DMS79 (cell line): ENCODE measurements around the gene MEIS1.

ENCODE experiments used
- DNase-seq: peaks from one replicate; lab custom pipeline; 2025; lab: John Stamatoyannopoulos, UW

The MEIS1 gene

DNA sequence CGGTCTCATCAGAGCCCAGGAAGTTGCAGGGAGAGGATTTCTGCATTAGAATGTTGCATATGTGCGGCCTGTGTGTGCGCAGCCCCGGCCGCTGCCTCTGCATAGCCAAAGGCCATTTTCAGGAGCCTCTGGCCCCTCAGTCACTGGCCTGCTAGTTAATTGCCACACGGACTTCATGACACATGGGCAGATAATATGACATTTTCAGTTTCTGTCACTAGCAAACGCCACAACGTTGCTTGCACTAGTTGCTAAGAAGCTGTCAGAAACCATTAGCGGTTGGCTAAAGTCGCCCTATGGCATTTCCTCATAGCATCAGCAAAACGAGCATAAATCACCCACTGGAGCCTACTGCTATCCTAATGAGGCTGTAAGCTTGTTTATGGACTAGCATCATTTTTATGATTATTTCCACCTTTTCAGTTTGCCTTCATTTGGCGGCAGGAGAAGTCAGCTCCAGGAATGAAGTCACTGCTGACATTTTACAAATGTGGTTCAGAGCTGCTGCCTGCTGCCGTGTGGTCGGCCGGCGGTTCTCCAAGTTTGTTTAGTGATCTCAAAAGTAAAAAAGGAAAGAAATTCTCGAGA is 73.7 kb downstream of the MEIS1 start:
- DNase-seq, result no peak

DNA sequence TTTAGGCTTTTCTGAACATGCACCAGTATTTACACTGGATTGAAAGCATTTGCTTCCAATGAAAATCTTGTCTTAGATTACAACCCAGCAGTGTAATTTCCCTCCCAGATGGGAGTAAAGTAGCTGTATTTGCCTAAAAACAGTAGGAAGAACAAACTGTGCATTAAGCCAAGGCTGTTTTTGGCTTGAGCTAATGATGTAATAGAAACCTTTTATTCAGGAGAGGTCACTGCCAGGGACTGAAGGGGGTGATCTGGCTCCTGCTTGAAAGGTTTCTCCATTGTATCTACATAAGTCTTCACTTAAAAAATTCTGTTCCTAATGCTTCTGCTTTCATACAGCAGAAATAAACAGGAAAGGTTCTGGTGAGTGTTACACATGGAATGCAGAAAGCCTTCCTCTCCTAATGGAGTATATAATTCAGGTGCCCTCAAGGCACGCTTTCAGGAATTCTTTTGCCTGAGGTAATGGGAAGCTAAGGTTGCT is 74.4 kb downstream of the MEIS1 start:
- no peak for DNase-seq

DNA sequence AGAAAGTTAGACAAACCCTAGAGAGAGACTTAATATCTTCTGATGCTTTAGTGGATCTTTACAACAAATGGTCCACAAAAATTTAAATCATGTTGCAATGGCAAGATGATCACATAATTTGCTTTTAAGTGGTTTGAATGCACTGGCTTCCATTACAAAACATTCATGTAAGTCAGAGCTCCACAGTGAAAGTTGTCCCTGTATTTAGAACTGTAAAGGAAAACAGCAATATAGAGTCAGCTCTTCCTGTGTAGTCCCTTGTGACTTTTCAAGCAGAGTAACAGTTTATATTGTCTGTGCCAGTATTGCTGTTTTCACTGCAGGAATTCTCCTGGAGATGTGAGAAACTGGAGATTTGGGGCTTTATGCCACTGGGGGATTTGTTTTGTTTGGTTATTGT is 77.7 kb downstream of the MEIS1 start:
- DNase-seq, result no peak

DNA sequence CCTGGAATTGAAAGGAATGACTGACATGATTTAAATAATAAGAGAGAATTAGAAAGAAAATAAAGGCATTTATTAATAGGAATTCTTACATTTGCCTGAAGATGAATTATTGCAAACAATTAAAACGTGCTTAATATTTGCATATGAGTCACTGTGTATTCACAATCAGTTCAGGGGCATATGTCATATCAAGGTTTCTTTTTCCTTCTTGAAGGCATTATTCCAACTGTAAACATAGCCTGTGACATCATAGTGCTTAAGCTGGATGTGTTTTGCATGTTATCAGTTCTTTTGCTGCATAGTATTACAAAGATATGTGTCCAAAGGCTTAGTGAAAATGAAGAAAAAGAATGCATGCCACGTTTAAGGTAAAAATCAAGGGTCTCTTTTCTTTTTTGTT is 80.8 kb downstream of the MEIS1 start:
- no peak for DNase-seq

GRCh38 chr2:66516499-66516898 is 81.6 kb downstream of the MEIS1 start:
- DNase-seq, result no peak

DNA sequence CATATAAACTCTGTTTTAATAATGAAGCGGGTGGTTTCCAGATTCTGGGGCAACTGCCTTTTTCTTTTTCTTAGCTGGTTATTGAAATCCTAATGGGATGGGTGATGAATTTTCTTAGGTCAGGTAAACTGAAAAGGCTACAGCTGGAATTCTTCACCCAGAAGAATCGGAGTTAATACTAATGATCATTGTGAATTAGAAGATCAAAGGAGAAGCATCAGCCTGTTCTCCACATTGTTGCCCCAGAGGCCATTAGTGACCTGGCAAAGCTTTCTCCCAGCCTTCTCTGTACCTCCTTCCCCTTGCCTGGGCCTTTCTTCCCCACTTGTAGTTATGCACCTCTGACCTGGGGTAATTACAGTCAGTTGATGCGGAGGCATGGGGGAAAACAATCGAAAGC is 82.8 kb downstream of the MEIS1 start:
- DNase-seq, result no peak

- DNase-seq, result no peak
These were observed 84.4 kb downstream of the MEIS1 start for GRCh38 chr2:66519264-66519843.

- DNase-seq, result no peak
These were observed 86.5 kb downstream of the MEIS1 start for GRCh38 chr2:66521291-66521922.

- DNase-seq, result no peak
These were observed 87.9 kb downstream of the MEIS1 start for GRCh38 chr2:66522611-66523376.

DNA sequence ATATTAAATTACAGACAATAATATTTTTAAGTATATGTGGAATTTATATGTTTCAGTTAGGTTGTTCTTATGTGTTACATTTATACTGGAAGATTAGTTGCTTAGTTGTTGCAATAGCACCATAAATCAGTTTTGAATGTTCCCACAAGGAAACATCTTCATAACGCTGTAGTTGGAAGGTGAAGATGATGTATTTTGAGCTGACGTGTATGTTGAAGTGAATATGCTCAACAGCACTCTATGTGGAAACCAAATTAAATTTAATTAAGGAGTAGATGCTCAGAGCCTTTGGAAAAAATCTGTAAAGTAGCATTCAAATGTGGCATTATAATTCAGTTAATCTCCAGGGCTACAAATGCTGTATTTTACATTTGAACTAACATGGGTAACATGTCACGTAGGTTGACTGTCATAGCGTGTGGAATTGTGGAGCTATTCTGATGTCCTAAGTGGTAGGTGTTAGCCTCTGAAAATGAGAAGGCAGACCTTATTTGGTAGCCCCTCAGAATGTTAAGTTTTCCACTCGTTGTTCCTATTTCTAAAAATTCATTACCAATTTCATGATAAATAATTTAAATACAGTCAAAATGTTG is 88.5 kb downstream of the MEIS1 start:
- no peak for DNase-seq

- DNase-seq, result no peak
These were observed 89.1 kb downstream of the MEIS1 start for GRCh38 chr2:66523990-66524389.

GRCh38 chr2:66525606-66526005 is 90.7 kb downstream of the MEIS1 start:
- no peak for DNase-seq

GRCh38 chr2:66526180-66526579 is 91.3 kb downstream of the MEIS1 start:
- peak; percentile 9 for DNase-seq

GRCh38 chr2:66528974-66529724 is 94.2 kb downstream of the MEIS1 start:
- DNase-seq, result no peak

- no peak for DNase-seq
These were observed 95.7 kb downstream of the MEIS1 start for GRCh38 chr2:66530651-66531050.

DNA sequence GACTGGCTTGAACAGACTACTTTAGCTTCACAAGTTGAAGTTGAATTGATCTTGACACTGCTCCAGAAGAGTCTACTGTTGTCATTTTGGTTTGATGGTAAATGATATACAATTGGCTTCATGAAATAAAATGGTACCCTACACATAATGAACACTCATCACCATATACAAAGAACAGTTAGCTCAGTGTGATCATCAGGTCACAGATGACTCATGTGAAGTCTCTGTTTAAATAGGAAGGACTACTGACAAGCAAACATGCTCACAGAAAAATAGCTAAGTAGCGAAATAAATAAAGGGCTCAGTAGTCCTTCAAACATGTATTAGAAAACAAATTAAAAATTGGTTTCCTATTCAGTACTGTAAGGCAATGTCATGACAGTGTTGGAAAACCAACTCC is 96.2 kb downstream of the MEIS1 start:
- DNase-seq, result no peak

GRCh38 chr2:66531567-66531966 is 96.6 kb downstream of the MEIS1 start:
- no peak for DNase-seq

- peak; percentile 40 for DNase-seq
These were observed 98.3 kb downstream of the MEIS1 start for GRCh38 chr2:66532972-66533868.

DNA sequence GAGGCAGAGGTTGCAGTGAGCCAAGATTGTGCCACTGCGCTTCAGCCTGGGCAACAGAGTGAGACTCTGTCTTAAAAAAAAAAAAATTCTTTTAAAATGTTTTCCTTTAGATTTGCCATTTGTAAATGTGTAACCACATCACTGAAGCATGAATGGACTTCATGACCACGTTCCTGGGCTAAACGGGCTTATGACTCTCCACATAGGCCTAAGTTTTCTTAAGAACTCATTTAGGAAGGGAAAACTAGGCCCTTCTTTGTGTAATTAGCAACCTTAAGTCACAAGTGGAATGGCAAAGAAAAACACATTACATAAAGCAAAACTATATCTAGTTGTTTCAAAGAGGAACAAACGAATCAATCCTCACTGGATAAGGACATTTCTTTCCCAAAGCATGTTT is 99.5 kb downstream of the MEIS1 start:
- DNase-seq, result no peak

- DNase-seq, result no peak
These were observed 100.8 kb downstream of the MEIS1 start for GRCh38 chr2:66535574-66536289.
